ENCODE results near the gene CNTRL. TPM values are rescaled to one million over a fixed set of nuclear protein-coding genes. Genes with fewer than 3 reads are reported as not detected.

Gene CNTRL, protein sequence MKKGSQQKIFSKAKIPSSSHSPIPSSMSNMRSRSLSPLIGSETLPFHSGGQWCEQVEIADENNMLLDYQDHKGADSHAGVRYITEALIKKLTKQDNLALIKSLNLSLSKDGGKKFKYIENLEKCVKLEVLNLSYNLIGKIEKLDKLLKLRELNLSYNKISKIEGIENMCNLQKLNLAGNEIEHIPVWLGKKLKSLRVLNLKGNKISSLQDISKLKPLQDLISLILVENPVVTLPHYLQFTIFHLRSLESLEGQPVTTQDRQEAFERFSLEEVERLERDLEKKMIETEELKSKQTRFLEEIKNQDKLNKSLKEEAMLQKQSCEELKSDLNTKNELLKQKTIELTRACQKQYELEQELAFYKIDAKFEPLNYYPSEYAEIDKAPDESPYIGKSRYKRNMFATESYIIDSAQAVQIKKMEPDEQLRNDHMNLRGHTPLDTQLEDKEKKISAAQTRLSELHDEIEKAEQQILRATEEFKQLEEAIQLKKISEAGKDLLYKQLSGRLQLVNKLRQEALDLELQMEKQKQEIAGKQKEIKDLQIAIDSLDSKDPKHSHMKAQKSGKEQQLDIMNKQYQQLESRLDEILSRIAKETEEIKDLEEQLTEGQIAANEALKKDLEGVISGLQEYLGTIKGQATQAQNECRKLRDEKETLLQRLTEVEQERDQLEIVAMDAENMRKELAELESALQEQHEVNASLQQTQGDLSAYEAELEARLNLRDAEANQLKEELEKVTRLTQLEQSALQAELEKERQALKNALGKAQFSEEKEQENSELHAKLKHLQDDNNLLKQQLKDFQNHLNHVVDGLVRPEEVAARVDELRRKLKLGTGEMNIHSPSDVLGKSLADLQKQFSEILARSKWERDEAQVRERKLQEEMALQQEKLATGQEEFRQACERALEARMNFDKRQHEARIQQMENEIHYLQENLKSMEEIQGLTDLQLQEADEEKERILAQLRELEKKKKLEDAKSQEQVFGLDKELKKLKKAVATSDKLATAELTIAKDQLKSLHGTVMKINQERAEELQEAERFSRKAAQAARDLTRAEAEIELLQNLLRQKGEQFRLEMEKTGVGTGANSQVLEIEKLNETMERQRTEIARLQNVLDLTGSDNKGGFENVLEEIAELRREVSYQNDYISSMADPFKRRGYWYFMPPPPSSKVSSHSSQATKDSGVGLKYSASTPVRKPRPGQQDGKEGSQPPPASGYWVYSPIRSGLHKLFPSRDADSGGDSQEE (N-terminal part only)
- total RNA-seq, result 146 and 150 TPM in 2 replicates
- total RNA-seq (2013), result 125 TPM
- 40.0 and 67.5 TPM in 2 replicates for polyA plus RNA-seq
- polyA minus RNA-seq, result 38.7 and 60.0 TPM in 2 replicates

DNA sequence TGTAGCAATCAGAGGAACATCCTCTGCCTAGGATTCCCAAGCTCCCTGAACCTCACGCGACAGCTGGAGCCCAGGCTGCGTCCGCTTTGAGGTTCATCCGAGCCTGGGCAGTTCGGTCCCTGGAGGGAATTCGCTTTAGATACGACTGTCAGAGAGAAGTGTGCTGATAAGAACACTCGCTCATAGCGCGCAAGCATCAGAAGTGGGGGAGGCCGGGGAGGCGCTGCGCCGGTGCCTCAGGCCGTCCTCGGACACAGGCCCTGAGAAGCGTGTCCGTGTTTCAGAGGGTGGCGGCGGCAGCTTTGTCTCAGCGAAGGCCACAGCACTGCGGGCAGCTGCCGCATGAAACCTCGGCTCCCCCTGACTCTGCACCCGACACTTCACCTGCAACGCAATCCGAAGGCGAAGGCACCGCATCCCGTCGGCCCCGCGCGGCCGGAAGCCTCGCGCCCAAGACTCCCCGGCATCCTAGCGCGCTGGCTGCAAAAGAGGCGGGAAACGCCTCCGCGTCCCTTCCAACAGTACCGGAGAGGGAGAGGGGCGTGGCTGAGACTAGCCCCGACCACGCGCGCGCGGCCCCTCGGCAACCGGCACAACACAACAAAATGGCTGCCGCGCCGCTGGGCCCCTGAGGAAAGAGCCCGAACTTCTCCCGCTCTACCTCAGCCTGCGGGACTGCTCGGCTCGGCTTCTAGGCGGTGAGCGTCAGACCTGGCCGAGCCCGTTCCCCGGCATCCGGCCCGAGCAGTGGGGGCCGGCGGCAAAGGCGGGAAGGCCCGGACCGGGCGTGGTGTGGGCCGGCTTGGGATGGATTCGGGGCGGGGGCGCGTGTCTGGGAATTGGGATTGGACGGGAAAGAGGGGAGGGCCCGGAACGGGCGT lies at the start of gene CNTRL:
CNTRL (plus strand) TSS at position 586 of the 881 bp plus-strand sequence. CDS start 13,372 bp downstream, outside the sequence.
- peaks cover 0 to 2% of the 10 kb centered on the region in 2 experiments for H3K36me3 ChIP-seq (replicated peaks in 1 of 2; ENCODE audit: control extremely low read depth in 1 of 2, control insufficient read depth in 1 of 2, extremely low read depth in 1 of 2, insufficient read depth in 2 of 2, low read length in 1 of 2)
- under 1% methylated on average over 85 of the region's 85 CpGs for WGBS (ENCODE audit: insufficient coverage)
- no peaks in the 10 kb centered on the region for H3K9me3 Mint-ChIP-seq (ENCODE audit: insufficient read depth)
- H3K79me2 ChIP-seq (ENCODE audit: control insufficient read depth, insufficient read depth, low read length), result peaks cover 66% of the 10 kb centered on the region
- H3K27ac ChIP-seq (ENCODE audit: low read length in 2 of 2), result peak within 1 kb of the TSS; percentile 86 to 99
- no peaks in the 10 kb centered on the region for H3K27me3 Mint-ChIP-seq
- no peak for TF ChIP-seq EZH2 (IDR thresholded peaks at IDR 0.05; ENCODE audit: borderline replicate concordance, insufficient read depth, low read depth, low read length, poor library complexity, severe bottlenecking)
- peak within 1 kb of the TSS; percentile 100 for H3K4me3 Mint-ChIP-seq
- peak; percentile 72 for ATAC-seq (ENCODE audit: low read depth)
- no peaks in the 10 kb centered on the region for H3K9me3 ChIP-seq (ENCODE audit: control extremely low read depth in 1 of 3, control insufficient read depth in 2 of 3, insufficient read depth in 1 of 3, low read length in 2 of 3)
- peak within 1 kb of the TSS; percentile 94 for H3K27ac Mint-ChIP-seq
- DNase-seq, result peak; percentile 85
- H3K27me3 ChIP-seq (replicated peaks in 1 of 4; ENCODE audit: control extremely low read depth in 1 of 4, control insufficient read depth in 3 of 4, insufficient read depth in 4 of 4, low read length in 3 of 4), result no peaks in the 10 kb centered on the region
- peak within 1 kb of the TSS; percentile 98 for H2AFZ ChIP-seq (ENCODE audit: insufficient read depth, low read depth, low read length, poor library complexity, severe bottlenecking)
- CTCF ChIA-PET, result interaction anchor here (1.0 kb wide), 1 partner anchor 15 kb away, joined by 4 read pairs; no protein-coding TSS in a partner anchor
- peaks cover 42 to 49% of the 10 kb centered on the region in 2 donors for H3K4me1 ChIP-seq (ENCODE audit: control insufficient read depth in 2 of 2, insufficient read depth in 2 of 2, low read length in 2 of 2)
- peak within 1 kb of the TSS; percentile 80 to 99 (median 92) for H3K4me3 ChIP-seq (ENCODE audit: control extremely low read depth in 1 of 5, extremely low read depth in 1 of 5, insufficient read depth in 1 of 5, low read depth in 2 of 5, low read length in 4 of 5)
- peaks cover 63% of the 10 kb centered on the region for H3K4me1 Mint-ChIP-seq
- peak within 1 kb of the TSS; percentile 93 for H3K4me2 ChIP-seq (replicated peaks; ENCODE audit: low read depth, low read length, poor library complexity, severe bottlenecking)
- peak within 1 kb of the TSS; percentile 98 for H3K9ac ChIP-seq (ENCODE audit: low read length)
- peaks cover 17% of the 10 kb centered on the region for H4K20me1 ChIP-seq (ENCODE audit: control insufficient read depth, insufficient read depth, low read length, poor library complexity, severe bottlenecking)
- POLR2A ChIA-PET, result interaction anchor here (0.5 to 1.1 kb wide), 4 partner anchors 47 to 338 kb away, joined by 3 to 6 read pairs (median 5); no protein-coding TSS in a partner anchor
- intact Hi-C loops (cut with micrococcal nuclease), result loop anchor here (1.0 to 5.0 kb wide), 6 partner anchors 47 to 360 kb away; partner anchors contain the start of genes MEGF9, PSMD5, RAB14 and TRAF1
